Brain microvascular endothelial cell (primary cell): ENCODE data around the gene TRIM38.

Experiments used
- DNase-seq: peaks from one replicate; pipeline ENCODE4 v3.0.0-alpha.2; 2020
- H3K27ac ChIP-seq: fragments of 250-450 bp; sonication (Bioruptor Pico); 2 replicates; pipeline ENCODE4 v1.5.1; 2020; ENCODE audit warnings: mild to moderate bottlenecking, moderate library complexity
- H3K27me3 ChIP-seq: fragments of 250-450 bp; sonication (Bioruptor Pico); replicated peaks from 2 replicates; pipeline ENCODE4 v1.5.1; 2020; ENCODE audit warnings: mild to moderate bottlenecking
- H3K36me3 ChIP-seq: fragments of 250-450 bp; sonication (Bioruptor Pico); replicated peaks from 2 replicates; pipeline ENCODE4 v1.5.1; 2020; ENCODE audit warnings: mild to moderate bottlenecking
- H3K4me3 ChIP-seq: 2 replicates; pipeline ENCODE4 v1.5.1; 2011; ENCODE audit warnings: low read depth, mild to moderate bottlenecking, control low read depth, low read length, moderate library complexity
- CTCF ChIP-seq: IDR thresholded peaks from 2 replicates; pipeline ENCODE4 v1.5.1; 2011; ENCODE audit warnings: low read depth, mild to moderate bottlenecking, moderate library complexity, low read length, control low read depth, inconsistent platforms; ENCODE audit errors: missing control alignments
- in situ Hi-C: cut with HindIII; loops from 2 replicates; pipeline ENCODE4 v1.10.0; 2017; ENCODE audit warnings: low sequenced_read_pairs, low pct_ligation_motif_present

TRIM38 gene

GRCh38 chr6:25980935-25981334 is 18.3 kb downstream of the TRIM38 start:
- Histone ChIP-seq H3K36me3 (peaks cover 48% of the 10 kb centered on the region), H3K27ac (no peak overlapping the region), H3K27me3 (no peaks in the 10 kb centered on the region), H3K4me3 (no peak overlapping the region)
- no peak for TF ChIP-seq CTCF
- in situ Hi-C loops, result no loop called here
- DNase-seq, result no peak

- Histone ChIP-seq H3K4me3 (no peak overlapping the region), H3K27me3 (no peaks in the 10 kb centered on the region), H3K36me3 (peaks cover 44% of the 10 kb centered on the region), H3K27ac (no peak overlapping the region)
- TF ChIP-seq CTCF, result no peak
- no peak for DNase-seq
- in situ Hi-C loops, result no loop called here
Observed at GRCh38 chr6:25981568-25982263, 19.1 kb downstream of the TRIM38 start.

GRCh38 chr6:25984265-25984664 is 21.7 kb downstream of the TRIM38 start:
- in situ Hi-C loops, result no loop called here
- no peak overlapping the region for H3K4me3 ChIP-seq
- H3K36me3 ChIP-seq, result peaks cover 33% of the 10 kb centered on the region
- H3K27ac ChIP-seq, result no peak overlapping the region
- TF ChIP-seq CTCF, result no peak
- DNase-seq, result no peak
- no peaks in the 10 kb centered on the region for H3K27me3 ChIP-seq

GRCh38 chr6:25987845-25988244 is 25.2 kb downstream of the TRIM38 start:
- Histone ChIP-seq H3K36me3 (peaks cover 21% of the 10 kb centered on the region), H3K4me3 (no peak overlapping the region), H3K27ac (no peak overlapping the region), H3K27me3 (no peaks in the 10 kb centered on the region)
- no peak for DNase-seq
- TF ChIP-seq CTCF, result no peak
- in situ Hi-C loops, result no loop called here

GRCh38 chr6:25990172-25990873 is 27.7 kb downstream of the TRIM38 start:
- H3K36me3 ChIP-seq, result peaks cover 3% of the 10 kb centered on the region
- H3K27ac ChIP-seq, result no peak overlapping the region
- DNase-seq, result no peak
- no peaks in the 10 kb centered on the region for H3K27me3 ChIP-seq
- no peak for TF ChIP-seq CTCF
- in situ Hi-C loops, result no loop called here
- H3K4me3 ChIP-seq, result no peak overlapping the region
